Type B pancreatic cell (in vitro differentiated cells): ENCODE data around the gene GPN2. TPM values are rescaled to one million over a fixed set of nuclear protein-coding genes. Genes with fewer than 3 reads are reported as not detected.

Source experiments
- DNase-seq: peaks from one replicate; pipeline ENCODE4 v3.0.0; 2021; ENCODE audit warnings: mixed read lengths; ENCODE audit not compliant: unreplicated experiment; ENCODE audit errors: extremely low spot score
- H3K27ac Mint-ChIP-seq: 2 replicates; pipeline ENCODE4 v1.8.0; 2021; ENCODE audit warnings: mild to moderate bottlenecking, mixed read lengths
- H3K27me3 Mint-ChIP-seq: 2 replicates; pipeline ENCODE4 v1.8.0; 2021; ENCODE audit warnings: mixed read lengths
- H3K36me3 Mint-ChIP-seq: 2 replicates; pipeline ENCODE4 v1.8.0; 2021; ENCODE audit warnings: mixed read lengths
- H3K4me1 Mint-ChIP-seq: one replicate; pipeline ENCODE4 v1.8.0; 2021; ENCODE audit warnings: mixed read lengths; ENCODE audit not compliant: unreplicated experiment
- H3K4me3 Mint-ChIP-seq: 2 replicates; pipeline ENCODE4 v1.8.0; 2021; ENCODE audit warnings: mild to moderate bottlenecking, mixed read lengths
- H3K9me3 Mint-ChIP-seq: 2 replicates; pipeline ENCODE4 v1.8.0; 2021; ENCODE audit warnings: mixed read lengths
- long read RNA-seq: library from polyadenylated mRNA; unstranded; transcript quantifications from one replicate; pipeline ENCODE4 v2.0.0, GENCODE V29; 2020
- total RNA-seq: library from RNA; stranded (reverse); gene quantifications from 2 replicates; pipeline ENCODE4 v1.2.1, GENCODE V29; 2021; ENCODE audit warnings: low replicate concordance
- TF ChIP-seq, protein P1 (sequence below): fragments of 200-600 bp; sonication (generic); conservative IDR thresholded peaks from 2 replicates; pipeline ENCODE4 v1.5.0; 2021; ENCODE audit warnings: antibody characterized with exemption, mild to moderate bottlenecking

Gene GPN2
- 28.7 and 35.1 TPM in 2 replicates for total RNA-seq
- long read RNA-seq, full-length matches to known transcripts = 11 of 14 reads
- long read RNA-seq, partial matches to known transcripts = 0 of 14 reads
- long read RNA-seq, other reads (novel, unspliced or antisense) = 3 of 14 reads

- Mint-ChIP-seq H3K27me3 (no peaks in the 10 kb centered on the region), H3K4me1 (peaks cover 22% of the 10 kb centered on the region), H3K4me3 (peak within 1 kb of the TSS; percentile 94), H3K9me3 (no peaks in the 10 kb centered on the region), H3K36me3 (peaks cover 29% of the 10 kb centered on the region), H3K27ac (peak within 1 kb of the TSS; percentile 89)
- TF ChIP-seq, protein P1, sequence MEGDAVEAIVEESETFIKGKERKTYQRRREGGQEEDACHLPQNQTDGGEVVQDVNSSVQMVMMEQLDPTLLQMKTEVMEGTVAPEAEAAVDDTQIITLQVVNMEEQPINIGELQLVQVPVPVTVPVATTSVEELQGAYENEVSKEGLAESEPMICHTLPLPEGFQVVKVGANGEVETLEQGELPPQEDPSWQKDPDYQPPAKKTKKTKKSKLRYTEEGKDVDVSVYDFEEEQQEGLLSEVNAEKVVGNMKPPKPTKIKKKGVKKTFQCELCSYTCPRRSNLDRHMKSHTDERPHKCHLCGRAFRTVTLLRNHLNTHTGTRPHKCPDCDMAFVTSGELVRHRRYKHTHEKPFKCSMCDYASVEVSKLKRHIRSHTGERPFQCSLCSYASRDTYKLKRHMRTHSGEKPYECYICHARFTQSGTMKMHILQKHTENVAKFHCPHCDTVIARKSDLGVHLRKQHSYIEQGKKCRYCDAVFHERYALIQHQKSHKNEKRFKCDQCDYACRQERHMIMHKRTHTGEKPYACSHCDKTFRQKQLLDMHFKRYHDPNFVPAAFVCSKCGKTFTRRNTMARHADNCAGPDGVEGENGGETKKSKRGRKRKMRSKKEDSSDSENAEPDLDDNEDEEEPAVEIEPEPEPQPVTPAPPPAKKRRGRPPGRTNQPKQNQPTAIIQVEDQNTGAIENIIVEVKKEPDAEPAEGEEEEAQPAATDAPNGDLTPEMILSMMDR = no peak
- DNase-seq = no peak
Measured at GRCh38 chr1:26889551-26890466, at the start of gene GPN2. TSS of gene GPN2 (minus strand) at chr1:26890283. CDS start at chr1:26890096, 187 bp downstream.

- Mint-ChIP-seq H3K4me1 (no peaks in the 10 kb centered on the region), H3K27me3 (no peaks in the 10 kb centered on the region), H3K4me3 (no peak overlapping the region), H3K36me3 (peaks cover 30% of the 10 kb centered on the region), H3K27ac (peak overlapping the region; percentile 56), H3K9me3 (no peaks in the 10 kb centered on the region)
- TF ChIP-seq, protein P1 = peak; percentile 14
- DNase-seq = no peak
Measured at GRCh38 chr1:26938659-26939025, 48.6 kb upstream of the GPN2 start.

GRCh38 chr1:26938004-26938658, 48.0 kb upstream of the GPN2 start:
- no peak overlapping the region for H3K27ac Mint-ChIP-seq
- H3K4me1 Mint-ChIP-seq = no peaks in the 10 kb centered on the region
- no peaks in the 10 kb centered on the region for H3K27me3 Mint-ChIP-seq
- TF ChIP-seq, protein P1 = no peak
- H3K36me3 Mint-ChIP-seq = peaks cover 25% of the 10 kb centered on the region
- H3K4me3 Mint-ChIP-seq = no peak overlapping the region
- no peak for DNase-seq
- H3K9me3 Mint-ChIP-seq = no peaks in the 10 kb centered on the region

DNA sequence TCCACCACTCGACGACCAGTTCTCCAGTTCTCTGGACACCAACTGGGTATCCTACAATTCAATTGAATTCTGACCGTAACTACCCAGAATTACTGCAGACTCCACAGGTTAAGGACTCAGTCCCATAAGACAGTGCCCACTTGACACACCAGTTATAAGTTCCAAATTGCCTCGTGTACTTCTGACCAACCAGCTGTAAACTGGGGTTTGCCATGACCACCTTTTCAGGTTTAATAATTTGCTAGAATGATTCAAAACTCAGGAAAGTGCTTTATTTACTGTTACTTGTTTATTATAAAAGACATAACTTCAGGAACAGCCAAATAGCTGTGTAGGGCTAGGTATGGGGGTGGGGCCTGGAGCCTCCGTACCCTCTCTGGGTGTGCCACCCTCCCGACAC, 46.7 kb upstream of the GPN2 start:
- Mint-ChIP-seq H3K27ac (no peak overlapping the region), H3K36me3 (peaks cover 20% of the 10 kb centered on the region), H3K9me3 (no peaks in the 10 kb centered on the region), H3K4me3 (no peak overlapping the region), H3K4me1 (no peaks in the 10 kb centered on the region), H3K27me3 (no peaks in the 10 kb centered on the region)
- no peak for DNase-seq
- TF ChIP-seq, protein P1 = no peak

GRCh38 chr1:26932531-26932930, 42.4 kb upstream of the GPN2 start:
- TF ChIP-seq, protein P1 = no peak
- no peak for DNase-seq
- Mint-ChIP-seq H3K4me3 (no peak overlapping the region), H3K27ac (no peak overlapping the region), H3K9me3 (no peaks in the 10 kb centered on the region), H3K36me3 (peaks cover 27% of the 10 kb centered on the region), H3K27me3 (no peaks in the 10 kb centered on the region), H3K4me1 (no peaks in the 10 kb centered on the region)
